SHP77 (cell line): ENCODE measurements around the gene SIRT7.

ENCODE experiments used
- DNase-seq, 2 experiments: peaks; one replicate each; lab custom pipeline; 2025; lab: John Stamatoyannopoulos, UW

SIRT7 gene

GRCh38 chr17:81885869-81886548 lies 32.0 kb downstream of the SIRT7 start:
- DNase-seq = no peak

- DNase-seq = no peak
Observed at GRCh38 chr17:81885454-81885853, 32.5 kb downstream of the SIRT7 start.

- DNase-seq = no peak
Observed at GRCh38 chr17:81884968-81885367, 33.0 kb downstream of the SIRT7 start.

- no peak for DNase-seq
Observed at GRCh38 chr17:81884520-81884919, 33.5 kb downstream of the SIRT7 start.

GRCh38 chr17:81879121-81879520 lies 38.9 kb downstream of the SIRT7 start:
- no peak for DNase-seq

GRCh38 chr17:81878294-81878693 lies 39.7 kb downstream of the SIRT7 start:
- no peak for DNase-seq

GRCh38 chr17:81877569-81877968 lies 40.4 kb downstream of the SIRT7 start:
- DNase-seq = no peak

- peak; percentile 86 to 92 for DNase-seq
Observed at GRCh38 chr17:81871387-81872230, 46.4 kb downstream of the SIRT7 start.

GRCh38 chr17:81870981-81871386 lies 47.0 kb downstream of the SIRT7 start, which contains the start of gene ARHGDIA:
Gene ARHGDIA, minus strand, starts transcription at chr17:81871337. Its CDS starts 1,407 bp downstream, at chr17:81869930.
- no peak for DNase-seq

GRCh38 chr17:81870131-81870980 lies 47.6 kb downstream of the SIRT7 start:
- no peak for DNase-seq

GRCh38 chr17:81869221-81870130 lies 48.5 kb downstream of the SIRT7 start:
- DNase-seq = no peak

- DNase-seq = no peak
Observed at GRCh38 chr17:81868674-81869220, 49.2 kb downstream of the SIRT7 start.

- DNase-seq = no peak
Observed at GRCh38 chr17:81867991-81868673, 49.8 kb downstream of the SIRT7 start.

- DNase-seq = peak; percentile 61 to 70
Observed at GRCh38 chr17:81867170-81867990, 50.6 kb downstream of the SIRT7 start.

- no peak for DNase-seq
Observed at GRCh38 chr17:81866440-81867169, 51.4 kb downstream of the SIRT7 start.

GRCh38 chr17:81865733-81866439 lies 52.1 kb downstream of the SIRT7 start:
- DNase-seq = peak in 1 of 2 experiments; percentile 62

- no peak for DNase-seq
Observed at GRCh38 chr17:81865358-81865732, 52.6 kb downstream of the SIRT7 start.
